ENCODE results near the gene PTRHD1.

- TF ChIP-seq, protein P1, sequence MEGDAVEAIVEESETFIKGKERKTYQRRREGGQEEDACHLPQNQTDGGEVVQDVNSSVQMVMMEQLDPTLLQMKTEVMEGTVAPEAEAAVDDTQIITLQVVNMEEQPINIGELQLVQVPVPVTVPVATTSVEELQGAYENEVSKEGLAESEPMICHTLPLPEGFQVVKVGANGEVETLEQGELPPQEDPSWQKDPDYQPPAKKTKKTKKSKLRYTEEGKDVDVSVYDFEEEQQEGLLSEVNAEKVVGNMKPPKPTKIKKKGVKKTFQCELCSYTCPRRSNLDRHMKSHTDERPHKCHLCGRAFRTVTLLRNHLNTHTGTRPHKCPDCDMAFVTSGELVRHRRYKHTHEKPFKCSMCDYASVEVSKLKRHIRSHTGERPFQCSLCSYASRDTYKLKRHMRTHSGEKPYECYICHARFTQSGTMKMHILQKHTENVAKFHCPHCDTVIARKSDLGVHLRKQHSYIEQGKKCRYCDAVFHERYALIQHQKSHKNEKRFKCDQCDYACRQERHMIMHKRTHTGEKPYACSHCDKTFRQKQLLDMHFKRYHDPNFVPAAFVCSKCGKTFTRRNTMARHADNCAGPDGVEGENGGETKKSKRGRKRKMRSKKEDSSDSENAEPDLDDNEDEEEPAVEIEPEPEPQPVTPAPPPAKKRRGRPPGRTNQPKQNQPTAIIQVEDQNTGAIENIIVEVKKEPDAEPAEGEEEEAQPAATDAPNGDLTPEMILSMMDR (IDR thresholded peaks at IDR 0.05), result no peak
- TF ChIP-seq POLR2A (IDR thresholded peaks at IDR 0.05), result no peak
These were observed 21.2 kb downstream of the PTRHD1 start for GRCh38 chr2:24771764-24772586.
